ENCODE data around the gene HOXA1. TPM values are rescaled to one million over a fixed set of nuclear protein-coding genes. Genes with fewer than 3 reads are reported as not detected.

The HOXA1 gene
- total and polyA plus RNA-seq, 2 of the 4 experiments (the other 2 are of a cell fraction): 0.54 to 1.8 TPM

DNA sequence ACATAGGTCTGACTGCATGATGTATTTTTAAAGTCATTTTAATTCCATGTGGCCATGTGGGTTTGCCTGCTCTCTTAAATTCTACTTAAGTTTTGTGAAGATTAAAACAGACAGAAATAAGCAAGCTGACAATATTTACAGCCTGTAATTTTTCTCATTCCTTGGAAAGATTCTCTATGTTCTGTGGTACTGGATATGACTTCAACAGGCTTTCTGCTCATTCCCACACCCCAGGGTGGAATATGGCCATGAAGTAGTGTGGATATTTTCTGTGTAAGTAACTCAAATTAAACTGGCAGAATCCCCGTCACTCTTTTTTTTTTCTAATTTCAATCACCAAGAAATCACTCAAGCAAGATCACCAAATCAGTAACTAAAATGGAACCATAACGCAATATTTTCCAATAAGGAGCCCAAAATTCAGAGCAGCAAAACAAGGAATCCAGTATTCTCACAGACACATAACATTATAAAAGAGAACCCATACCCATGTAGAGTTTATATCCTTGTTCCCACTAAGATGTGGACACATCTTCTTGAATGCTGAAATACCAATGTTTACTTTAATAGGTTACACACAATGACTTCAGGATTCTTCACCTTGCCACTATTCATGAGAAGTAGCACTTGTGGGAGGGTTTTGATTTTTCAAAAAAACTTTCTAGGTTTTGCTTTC lies 42.0 kb upstream of the HOXA1 start:
- no peaks in the 10 kb centered on the region for H3K27me3 ChIP-seq (ENCODE audit: control insufficient read depth, insufficient read depth, low read length)
- H3K18ac ChIP-seq (ENCODE audit: low read depth, low read length): peak overlapping the region; percentile 20; the same call in 1 of the 2 replicates
- DNase-seq (peak; percentile 73), ATAC-seq (ENCODE audit: low read depth) (no peak)
- peak overlapping the region; percentile 94 for H3K4me2 ChIP-seq (ENCODE audit: low read depth, low read length)
- dilution Hi-C loops (cut with HindIII; ENCODE audit: low sequenced_read_pairs, unreplicated experiment): no loop called here
- no peak overlapping the region for H2AK9ac ChIP-seq (replicated peaks; ENCODE audit: low read depth, low read length, poor library complexity)
- POLR2A ChIA-PET (ENCODE audit: unreplicated experiment): no interaction called here
- CTCF ChIA-PET: interaction anchor here (0.9 kb wide), 1 partner anchor 23 kb away, joined by 3 read pairs; no protein-coding TSS in a partner anchor
- H2AK5ac ChIP-seq (ENCODE audit: low read depth, low read length): no peak overlapping the region
- peak overlapping the region; percentile 60 for H3K23ac ChIP-seq (ENCODE audit: low read depth, low read length)
- H3K9ac ChIP-seq (ENCODE audit: low read depth, low read length): peak overlapping the region; percentile 45; the same call in 1 of the 2 replicates
- no peak overlapping the region for H3K4me3 ChIP-seq (ENCODE audit: insufficient read depth, low read depth, low read length)
- in situ Hi-C loops (cut with MboI; ENCODE audit: low sequenced_read_pairs): no loop called here
- H2AFZ ChIP-seq (replicated peaks; ENCODE audit: low read length, poor library complexity): no peak overlapping the region
- WGBS, 2 experiments (ENCODE audit: extremely low coverage in 2 of 2, insufficient read length in 1 of 2): no CpG with 5 or more reads among the region's 2 CpGs
- peaks cover 23% of the 10 kb centered on the region for H3K4me1 ChIP-seq (ENCODE audit: control insufficient read depth, insufficient read depth, low read length)
- BruUV-seq (replicated peaks): no TSS peak
- H2BK5ac ChIP-seq (ENCODE audit: low read depth, low read length, poor library complexity, severe bottlenecking): peak overlapping the region; percentile 35
- H2BK120ac ChIP-seq (ENCODE audit: low read depth, low read length): no peak overlapping the region
- TF ChIP-seq POLR2A (IDR thresholded peaks at IDR 0.05; ENCODE audit: low read depth, low read length) (peak; percentile 26; the same call in 1 of the 2 replicates), CEBPB (IDR thresholded peaks at IDR 0.05; ENCODE audit: low read depth, low read length) (peak; percentile 65; the same call in 1 of the 2 replicates), CHD1 (IDR thresholded peaks at IDR 0.05; ENCODE audit: low read depth, low read length) (no peak)
- intact Hi-C loops (cut with micrococcal nuclease): no loop called here
- no peak overlapping the region for H2BK20ac ChIP-seq (ENCODE audit: low read depth, low read length)
- H3K36me3 ChIP-seq (ENCODE audit: control insufficient read depth, insufficient read depth, low read length): peaks cover 9% of the 10 kb centered on the region
- H3K27ac ChIP-seq (ENCODE audit: insufficient read depth, low read length): no peak overlapping the region; the same call in 1 of the 2 replicates
- H3K9me3 ChIP-seq (ENCODE audit: control insufficient read depth, insufficient read depth, low read length): no peaks in the 10 kb centered on the region
- peak overlapping the region; percentile 16 to 57; a peak in 1 of 4 replicates for H4K8ac ChIP-seq (ENCODE audit: low read depth in 2 of 2, low read length in 2 of 2)
- H2BK15ac ChIP-seq (ENCODE audit: low read depth, low read length): 0 out of 3 replicates have a peak overlapping the region, but pooled peaks have one; percentile 23
- peak overlapping the region; percentile 37; the same call in 1 of the 2 replicates for H3K56ac ChIP-seq (ENCODE audit: extremely low read depth, insufficient read depth, low read length)
- peaks cover 9 to 45% of the 10 kb centered on the region in 2 experiments for H3K79me1 ChIP-seq (ENCODE audit: low read depth in 1 of 2, low read length in 2 of 2)
- peaks cover 8% of the 10 kb centered on the region; the same call in 1 of the 2 replicates for H3K9me1 ChIP-seq (ENCODE audit: insufficient read depth, low read length)
- H4K91ac ChIP-seq (ENCODE audit: insufficient read depth, low read depth, low read length): no peak overlapping the region
- H3K4ac ChIP-seq (ENCODE audit: low read depth, low read length): no peak overlapping the region; the same call in 1 of the 2 replicates
- H3K14ac ChIP-seq (replicated peaks; ENCODE audit: low read depth, low read length): no peak overlapping the region
- H4K20me1 ChIP-seq (ENCODE audit: insufficient read depth, low read length): no peaks in the 10 kb centered on the region
- no peak overlapping the region for H4K5ac ChIP-seq (ENCODE audit: low read depth, low read length)

All from IMR-90 (cell line).